HEK293 (cell line): ENCODE results near the gene TEC.
"Not testable (repeated sequence)": the region's sequence is repeated elsewhere in the genome, so short reads cannot be mapped to it uniquely, and the experiment has no call there.

Experiments used
- CTCF ChIP-seq: fragments of 450-650 bp; formaldehyde crosslinking; IDR thresholded peaks from 2 replicates; pipeline ENCODE4 v1.5.1; 2016; ENCODE audit warnings: missing biosample characterization, missing genetic modification characterization
- ZNF133 ChIP-seq: fragments of 450-650 bp; formaldehyde crosslinking; IDR thresholded peaks from 2 replicates; pipeline ENCODE4 v1.5.1; 2016; ENCODE audit warnings: missing biosample characterization, missing genetic modification characterization
- ZNF585B ChIP-seq: fragments of 450-650 bp; formaldehyde crosslinking; IDR thresholded peaks from 2 replicates; pipeline ENCODE4 v1.5.1; 2016; ENCODE audit warnings: missing biosample characterization, missing genetic modification characterization
- ZNF785 ChIP-seq: fragments of 450-650 bp; formaldehyde crosslinking; IDR thresholded peaks from 2 replicates; pipeline ENCODE4 v1.5.1; 2016; ENCODE audit warnings: missing biosample characterization, missing genetic modification characterization

GRCh38 chr4:48286060-48286459 is 16.4 kb upstream of the TEC start:
- not testable (repeated sequence) for TF ChIP-seq CTCF; ZNF785; ZNF585B (tag by site-specific recombination); ZNF133 (tag by site-specific recombination)
